Myometrial cell (primary cell): Measurements from ENCODE around the gene AGXT. TPM values are rescaled to one million over a fixed set of nuclear protein-coding genes. Genes with fewer than 3 reads are reported as not detected.

ENCODE experiments used
- total RNA-seq: library from RNA; depleted of rRNA; stranded (reverse); fragments of >200 nt; gene quantifications from 2 replicates; pipeline ENCODE4 v1.2.3, GENCODE V29; 2015

The AGXT gene
- total RNA-seq: not detected in 2 replicates

GRCh38 chr2:240868286-240869108 lies at the start of gene AGXT:
TSS of gene AGXT (plus strand) at chr2:240868824. CDS start at chr2:240868866, 42 bp downstream.

GRCh38 chr2:240819858-240820606 lies 48.6 kb upstream of the AGXT start, which contains the start of gene KIF1A:
TSS of gene KIF1A (minus strand) at chr2:240820219. CDS start at chr2:240797752, 22,467 bp downstream.

GRCh38 chr2:240895656-240896388 lies 27.2 kb downstream of the AGXT start, which contains the start of gene MAB21L4:
TSS of gene MAB21L4 (minus strand) at chr2:240896156. CDS start at chr2:240895997, 159 bp downstream.

GRCh38 chr2:240906141-240906910 lies 37.7 kb downstream of the AGXT start, which contains the start of gene CROCC2:
TSS of gene CROCC2 (plus strand) at chr2:240906336. CDS start at chr2:240906514, 178 bp downstream.

Other genes starting within 250 kb of the AGXT start
- not detected in 2 replicates for gene GPR35, start 243.3 kb upstream of the AGXT start, total RNA-seq
- not detected in 2 replicates for gene AQP12B, start 185.9 kb upstream of the AGXT start, total RNA-seq
- gene AQP12A, start 177.0 kb upstream of the AGXT start, total RNA-seq: not detected in 2 replicates
- gene KIF1A, start 48.6 kb upstream of the AGXT start, total RNA-seq: 0.29 TPM in 1 of 2 replicates, not detected in the other
- not detected in 2 replicates for gene MAB21L4, start 27.3 kb downstream of the AGXT start, total RNA-seq
- gene CROCC2, start 37.5 kb downstream of the AGXT start, total RNA-seq: 0.35 TPM in 1 of 2 replicates, not detected in the other
- gene SNED1, start 129.8 kb downstream of the AGXT start, total RNA-seq: 11.0 and 13.5 TPM in 2 replicates
- 11.0 and 25.9 TPM in 2 replicates for gene MTERF4, start 233.5 kb downstream of the AGXT start, total RNA-seq